HG03097 (cell line): Measurements from ENCODE around the gene TMEM176B.
A peak's percentile ranks its signal among the peaks of the same experiment; 100 is the strongest.

Experiments
- ATAC-seq: cut with Tn5 transposase; IDR thresholded peaks from one replicate; pipeline ENCODE4 v1.9.1; 2021; ENCODE audit not compliant: unreplicated experiment, low FRiP score

Gene TMEM176B

GRCh38 chr7:150754951-150755350, 45.2 kb downstream of the TMEM176B start:
- ATAC-seq = peak; percentile 8

DNA sequence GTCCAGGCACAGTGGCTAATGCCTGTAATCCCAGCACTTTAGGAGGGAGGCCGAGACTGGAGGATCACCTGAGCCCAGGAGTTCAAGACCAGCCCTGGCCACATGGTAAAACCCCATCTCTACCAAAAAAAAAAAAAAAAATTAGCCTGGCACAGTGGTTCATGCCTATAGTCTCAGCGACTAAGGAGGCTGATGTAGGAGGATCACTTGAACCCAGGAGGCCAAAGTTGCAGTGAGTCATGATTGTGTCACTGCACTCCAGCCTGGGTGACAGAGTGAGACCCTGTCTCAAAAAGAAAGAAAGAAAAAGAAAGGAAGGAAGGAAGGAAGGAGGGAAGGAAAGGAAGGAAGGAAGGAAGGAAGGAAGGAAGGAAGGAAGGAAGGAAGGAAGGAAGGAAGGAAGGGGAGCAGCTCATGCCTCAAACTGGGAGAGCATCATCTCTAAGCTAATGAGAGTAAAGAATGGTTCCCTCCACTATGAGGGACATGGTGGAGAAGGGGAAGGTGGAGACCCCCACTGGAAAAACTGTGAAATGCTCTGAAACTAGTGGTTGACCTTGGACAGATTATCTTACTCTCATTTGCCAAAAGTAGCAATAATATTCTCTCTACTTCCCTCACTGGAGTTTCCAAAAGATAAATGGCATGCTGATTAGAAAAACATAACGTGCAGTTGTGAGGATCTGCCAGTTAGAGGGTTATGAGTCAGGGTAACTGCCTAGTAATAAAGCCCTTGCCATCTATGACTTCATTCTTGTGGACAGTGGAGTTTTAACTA, 46.1 kb downstream of the TMEM176B start:
- no peak for ATAC-seq

- no peak for ATAC-seq
Measured at GRCh38 chr7:150753239-150753638, 46.9 kb downstream of the TMEM176B start.

- no peak for ATAC-seq
Measured at GRCh38 chr7:150751702-150752101, 48.5 kb downstream of the TMEM176B start.

GRCh38 chr7:150748376-150748775, 51.8 kb downstream of the TMEM176B start:
- no peak for ATAC-seq

- no peak for ATAC-seq
Measured at GRCh38 chr7:150746921-150747320, 53.2 kb downstream of the TMEM176B start.

- no peak for ATAC-seq
Measured at GRCh38 chr7:150745876-150746275, 54.3 kb downstream of the TMEM176B start.

GRCh38 chr7:150745086-150745485, 55.1 kb downstream of the TMEM176B start:
- ATAC-seq = no peak

- no peak for ATAC-seq
Measured at GRCh38 chr7:150744041-150744656, 56.0 kb downstream of the TMEM176B start.

DNA sequence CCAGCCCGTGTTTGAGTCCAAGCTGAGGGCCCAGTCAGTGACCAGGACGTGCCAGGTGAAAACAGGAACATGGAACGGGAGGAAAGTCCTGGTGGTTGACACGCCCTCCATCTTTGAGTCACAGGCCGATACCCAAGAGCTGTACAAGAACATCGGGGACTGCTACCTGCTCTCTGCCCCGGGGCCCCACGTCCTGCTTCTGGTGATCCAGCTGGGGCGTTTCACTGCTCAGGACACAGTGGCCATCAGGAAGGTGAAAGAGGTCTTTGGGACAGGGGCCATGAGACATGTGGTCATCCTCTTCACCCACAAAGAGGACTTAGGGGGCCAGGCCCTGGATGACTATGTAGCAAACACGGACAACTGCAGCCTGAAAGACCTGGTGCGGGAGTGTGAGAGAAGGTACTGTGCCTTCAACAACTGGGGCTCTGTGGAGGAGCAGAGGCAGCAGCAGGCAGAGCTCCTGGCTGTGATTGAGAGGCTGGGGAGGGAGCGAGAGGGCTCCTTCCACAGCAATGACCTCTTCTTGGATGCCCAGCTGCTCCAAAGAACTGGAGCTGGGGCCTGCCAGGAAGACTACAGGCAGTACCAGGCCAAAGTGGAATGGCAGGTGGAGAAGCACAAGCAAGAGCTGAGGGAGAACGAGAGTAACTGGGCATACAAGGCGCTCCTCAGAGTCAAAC, 57.7 kb downstream of the TMEM176B start:
- no peak for ATAC-seq
